AG04450 (cell line): Measurements from ENCODE around the gene MTURN. TPM values are rescaled to one million over a fixed set of nuclear protein-coding genes. Genes with fewer than 3 reads are reported as not detected.

Source experiments
- CTCF ChIA-PET: fragments of 300-600, 350-600 bp; formaldehyde crosslinking; extraction: SDS; loops from one replicate; lab custom pipeline; 2022; ENCODE audit warnings: antibody characterized with exemption, inconsistent platforms; lab: Charles Lee
- POLR2A ChIA-PET: fragments of 350-600 bp; formaldehyde crosslinking; extraction: SDS; loops from one replicate; lab custom pipeline; 2021; ENCODE audit warnings: antibody characterized with exemption, inconsistent platforms; lab: Yijun Ruan, JAX
- DNase-seq: peaks from one replicate; pipeline ENCODE4 v3.0.0-alpha.2; 2011; ENCODE audit warnings: low read depth, low spot score
- H3K27ac ChIP-seq: one replicate; pipeline ENCODE4 v1.5.1; 2012; ENCODE audit warnings: low read depth, low read length, control low read depth
- H3K27me3 ChIP-seq: one replicate; pipeline ENCODE4 v1.6.0; 2012; ENCODE audit warnings: low read length; ENCODE audit not compliant: control insufficient read depth, insufficient read depth
- H3K4me3 ChIP-seq: 2 replicates; pipeline ENCODE4 v1.5.1; 2011; ENCODE audit warnings: mild to moderate bottlenecking, low read depth, low read length, control low read depth
- H3K9me3 ChIP-seq: 2 replicates; pipeline ENCODE4 v1.5.1; 2012; ENCODE audit warnings: low read length; ENCODE audit not compliant: control insufficient read depth, insufficient read depth
- CTCF ChIP-seq: IDR thresholded peaks from 2 replicates; pipeline ENCODE4 v1.5.1; 2011; ENCODE audit warnings: low read depth, low read length, control low read depth, inconsistent platforms
- polyA plus RNA-seq: library from polyadenylated mRNA; depleted of rRNA; stranded (reverse); fragments of >200 nt; gene quantifications from 2 replicates; pipeline ENCODE4 v1.2.3, GENCODE V29; 2011

MTURN gene
- polyA plus RNA-seq, 1 experiment, result 6.7 TPM

- H3K4me3 ChIP-seq, result no peak overlapping the region
- no peaks in the 10 kb centered on the region for H3K9me3 ChIP-seq
- ChIA-PET CTCF (interaction anchor here (0.7 kb wide), 1 partner anchor 82 kb away, joined by 3 read pairs; no protein-coding TSS in a partner anchor), POLR2A (no interaction called here)
- H3K27ac ChIP-seq, result no peak overlapping the region
- TF ChIP-seq CTCF, result no peak
- no peak for DNase-seq
- no peaks in the 10 kb centered on the region for H3K27me3 ChIP-seq
Measured at GRCh38 chr7:30157204-30157603, 22.4 kb downstream of the MTURN start.

DNA sequence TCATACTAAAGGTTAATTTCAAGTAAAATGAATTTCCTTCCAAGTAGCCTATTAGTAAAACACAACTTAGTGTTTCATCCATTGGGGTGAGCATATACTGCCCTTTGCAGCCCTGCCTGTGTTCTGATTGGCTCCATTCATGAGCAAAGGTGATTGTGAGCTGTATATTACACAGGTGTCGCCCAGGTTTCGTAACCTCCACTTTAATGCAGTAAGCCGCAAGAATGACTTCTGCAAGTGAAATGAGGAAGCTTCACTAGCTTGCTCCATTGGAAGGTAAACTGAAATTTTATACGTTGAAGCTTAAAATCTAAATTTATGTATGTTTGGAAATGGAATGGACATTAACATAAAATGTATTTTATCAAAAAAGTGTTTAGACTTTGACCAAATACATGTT is 24.4 kb downstream of the MTURN start:
- ChIA-PET CTCF (interaction anchor here (0.6 kb wide), 1 partner anchor 242 kb away, joined by 3 read pairs; no protein-coding TSS in a partner anchor), POLR2A (no interaction called here)
- no peak for TF ChIP-seq CTCF
- H3K9me3 ChIP-seq, result no peaks in the 10 kb centered on the region
- no peak for DNase-seq
- H3K4me3 ChIP-seq, result no peak overlapping the region
- no peak overlapping the region for H3K27ac ChIP-seq
- no peaks in the 10 kb centered on the region for H3K27me3 ChIP-seq

GRCh38 chr7:30159698-30160143 is 24.9 kb downstream of the MTURN start:
- H3K9me3 ChIP-seq, result no peaks in the 10 kb centered on the region
- POLR2A ChIA-PET, result no interaction called here
- CTCF ChIA-PET, result interaction anchor here (0.6 kb wide), 1 partner anchor 89 kb away, joined by 3 read pairs; no protein-coding TSS in a partner anchor
- TF ChIP-seq CTCF, result peak; percentile 30
- no peak overlapping the region for H3K4me3 ChIP-seq
- no peaks in the 10 kb centered on the region for H3K27me3 ChIP-seq
- no peak for DNase-seq
- H3K27ac ChIP-seq, result no peak overlapping the region

GRCh38 chr7:30160329-30160728 is 25.5 kb downstream of the MTURN start:
- POLR2A ChIA-PET, result no interaction called here
- CTCF ChIA-PET, result no interaction called here
- Histone ChIP-seq H3K4me3 (no peak overlapping the region), H3K27ac (no peak overlapping the region), H3K9me3 (no peaks in the 10 kb centered on the region), H3K27me3 (no peaks in the 10 kb centered on the region)
- TF ChIP-seq CTCF, result no peak
- no peak for DNase-seq

- no peak for TF ChIP-seq CTCF
- H3K4me3 ChIP-seq, result no peak overlapping the region
- ChIA-PET POLR2A (no interaction called here), CTCF (interaction anchor here (1.3 kb wide), 1 partner anchor 9 kb away, joined by 3 read pairs; no protein-coding TSS in a partner anchor)
- no peak overlapping the region for H3K27ac ChIP-seq
- DNase-seq, result no peak
- no peaks in the 10 kb centered on the region for H3K9me3 ChIP-seq
- no peaks in the 10 kb centered on the region for H3K27me3 ChIP-seq
Measured at GRCh38 chr7:30162133-30162532, 27.3 kb downstream of the MTURN start.
